Measurements from ENCODE around the gene CRIP3.

DNA sequence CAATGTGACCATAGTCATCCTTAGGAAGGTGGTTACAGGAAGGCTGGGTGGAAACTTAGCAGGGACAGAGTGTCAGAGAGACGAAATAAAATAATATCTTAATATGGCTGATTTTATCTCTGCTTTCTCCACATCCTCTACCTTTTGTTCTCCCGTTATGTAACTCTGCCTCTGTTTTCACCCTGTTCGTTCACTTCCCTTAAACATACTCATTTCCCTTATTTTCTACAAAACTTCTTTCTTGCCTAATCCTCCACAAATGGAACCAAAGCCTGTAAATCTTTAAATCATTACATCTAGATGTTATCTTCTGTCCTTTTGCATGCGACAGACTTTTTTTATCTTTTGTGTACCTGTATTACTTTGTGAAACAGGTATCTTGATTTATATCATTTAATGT lies 23.3 kb upstream of the CRIP3 start:
- TF ChIP-seq, protein P1, sequence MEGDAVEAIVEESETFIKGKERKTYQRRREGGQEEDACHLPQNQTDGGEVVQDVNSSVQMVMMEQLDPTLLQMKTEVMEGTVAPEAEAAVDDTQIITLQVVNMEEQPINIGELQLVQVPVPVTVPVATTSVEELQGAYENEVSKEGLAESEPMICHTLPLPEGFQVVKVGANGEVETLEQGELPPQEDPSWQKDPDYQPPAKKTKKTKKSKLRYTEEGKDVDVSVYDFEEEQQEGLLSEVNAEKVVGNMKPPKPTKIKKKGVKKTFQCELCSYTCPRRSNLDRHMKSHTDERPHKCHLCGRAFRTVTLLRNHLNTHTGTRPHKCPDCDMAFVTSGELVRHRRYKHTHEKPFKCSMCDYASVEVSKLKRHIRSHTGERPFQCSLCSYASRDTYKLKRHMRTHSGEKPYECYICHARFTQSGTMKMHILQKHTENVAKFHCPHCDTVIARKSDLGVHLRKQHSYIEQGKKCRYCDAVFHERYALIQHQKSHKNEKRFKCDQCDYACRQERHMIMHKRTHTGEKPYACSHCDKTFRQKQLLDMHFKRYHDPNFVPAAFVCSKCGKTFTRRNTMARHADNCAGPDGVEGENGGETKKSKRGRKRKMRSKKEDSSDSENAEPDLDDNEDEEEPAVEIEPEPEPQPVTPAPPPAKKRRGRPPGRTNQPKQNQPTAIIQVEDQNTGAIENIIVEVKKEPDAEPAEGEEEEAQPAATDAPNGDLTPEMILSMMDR (IDR thresholded peaks at IDR 0.05; ENCODE audit: insufficient read depth, low read depth, low read length) = no peak
- TF ChIP-seq EZH2 (IDR thresholded peaks at IDR 0.05; ENCODE audit: insufficient read depth, low read length) = no peak

Data from astrocyte (in vitro differentiated cells and primary cell).